HEK293T (cell line): ENCODE results near the gene AOPEP.

ENCODE experiments used
- FOXK2 ChIP-seq: fragments of 450-650 bp; IDR thresholded peaks from 2 replicates; pipeline ENCODE4 v1.6.1; 2016; ENCODE audit warnings: mild to moderate bottlenecking
- NFRKB ChIP-seq: fragments of 450-650 bp; IDR thresholded peaks from 2 replicates; pipeline ENCODE4 v1.6.1; 2016; ENCODE audit warnings: mild to moderate bottlenecking, moderate library complexity
- PKNOX1 ChIP-seq: fragments of 450-650 bp; IDR thresholded peaks from 2 replicates; pipeline ENCODE4 v1.6.1; 2016
- SP1 ChIP-seq: fragments of 450-650 bp; IDR thresholded peaks from 2 replicates; pipeline ENCODE4 v1.6.1; 2017
- TARDBP ChIP-seq: fragments of 450-650 bp; IDR thresholded peaks from 2 replicates; pipeline ENCODE4 v1.6.1; 2016
- ZNF384 ChIP-seq: fragments of 450-650 bp; IDR thresholded peaks from 2 replicates; pipeline ENCODE4 v1.6.1; 2016

- TF ChIP-seq PKNOX1, result no peak
- no peak for TF ChIP-seq TARDBP
- no peak for TF ChIP-seq NFRKB
- no peak for TF ChIP-seq FOXK2
- no peak for TF ChIP-seq SP1
- TF ChIP-seq ZNF384, result no peak
These were observed 376.1 kb downstream of the AOPEP start for GRCh38 chr9:95102572-95102971.
